ENCODE results near the gene TSPAN18.

The TSPAN18 gene

GRCh38 chr11:44708009-44708408 lies 18.8 kb upstream of the TSPAN18 start:
- peak overlapping the region; percentile 27 for H2BK12ac ChIP-seq (ENCODE audit: low read length)
- H3K4ac ChIP-seq (ENCODE audit: low read depth, low read length): no peak overlapping the region
- no peak overlapping the region for H2BK120ac ChIP-seq (ENCODE audit: insufficient read depth, low read length, poor library complexity)
- H3K36me3 ChIP-seq (ENCODE audit: control insufficient read depth in 1 of 2, insufficient read depth in 2 of 2, low read length in 2 of 2): no peaks in the 10 kb centered on the region
- no peak overlapping the region for H3K23ac ChIP-seq (ENCODE audit: low read length)
- H4K91ac ChIP-seq (ENCODE audit: low read depth, low read length): no peak overlapping the region
- H3K79me1 ChIP-seq (ENCODE audit: low read length): peaks cover 5% of the 10 kb centered on the region
- H3K4me3 ChIP-seq (ENCODE audit: low read depth, low read length): no peak overlapping the region
- H3K27ac ChIP-seq (ENCODE audit: low read depth, low read length): no peak overlapping the region
- no peak overlapping the region for H3K9ac ChIP-seq (ENCODE audit: low read length)
- H4K12ac ChIP-seq (ENCODE audit: low read depth, low read length): no peak overlapping the region
- WGBS (ENCODE audit: extremely low coverage, insufficient coverage, insufficient read length): no CpG with 5 or more reads among the region's 10 CpGs
- no peak overlapping the region for H2AK5ac ChIP-seq (ENCODE audit: low read length)
- H3K9me3 ChIP-seq (ENCODE audit: insufficient read depth, low read depth, low read length): peaks cover 2% of the 10 kb centered on the region
- no peak overlapping the region for H2AFZ ChIP-seq (ENCODE audit: insufficient read depth, low read length, poor library complexity)
- H3K14ac ChIP-seq (ENCODE audit: low read length): no peak overlapping the region
- H3K4me1 ChIP-seq (ENCODE audit: control insufficient read depth in 1 of 2, insufficient read depth in 2 of 2, low read length in 2 of 2): peaks cover 15 to 28% of the 10 kb centered on the region in 2 experiments
- H3K18ac ChIP-seq (ENCODE audit: low read length): no peak overlapping the region
- H3K27me3 ChIP-seq (ENCODE audit: insufficient read depth, low read length): no peaks in the 10 kb centered on the region
- H2BK5ac ChIP-seq (ENCODE audit: low read depth, low read length, poor library complexity): no peak overlapping the region
- no peak overlapping the region for H4K8ac ChIP-seq (ENCODE audit: low read depth, low read length)
- H3K4me2 ChIP-seq (ENCODE audit: low read length): no peak overlapping the region
- H3K79me2 ChIP-seq (ENCODE audit: control insufficient read depth, insufficient read depth, low read length, poor library complexity): no peaks in the 10 kb centered on the region
- DNase-seq: no peak

DNA sequence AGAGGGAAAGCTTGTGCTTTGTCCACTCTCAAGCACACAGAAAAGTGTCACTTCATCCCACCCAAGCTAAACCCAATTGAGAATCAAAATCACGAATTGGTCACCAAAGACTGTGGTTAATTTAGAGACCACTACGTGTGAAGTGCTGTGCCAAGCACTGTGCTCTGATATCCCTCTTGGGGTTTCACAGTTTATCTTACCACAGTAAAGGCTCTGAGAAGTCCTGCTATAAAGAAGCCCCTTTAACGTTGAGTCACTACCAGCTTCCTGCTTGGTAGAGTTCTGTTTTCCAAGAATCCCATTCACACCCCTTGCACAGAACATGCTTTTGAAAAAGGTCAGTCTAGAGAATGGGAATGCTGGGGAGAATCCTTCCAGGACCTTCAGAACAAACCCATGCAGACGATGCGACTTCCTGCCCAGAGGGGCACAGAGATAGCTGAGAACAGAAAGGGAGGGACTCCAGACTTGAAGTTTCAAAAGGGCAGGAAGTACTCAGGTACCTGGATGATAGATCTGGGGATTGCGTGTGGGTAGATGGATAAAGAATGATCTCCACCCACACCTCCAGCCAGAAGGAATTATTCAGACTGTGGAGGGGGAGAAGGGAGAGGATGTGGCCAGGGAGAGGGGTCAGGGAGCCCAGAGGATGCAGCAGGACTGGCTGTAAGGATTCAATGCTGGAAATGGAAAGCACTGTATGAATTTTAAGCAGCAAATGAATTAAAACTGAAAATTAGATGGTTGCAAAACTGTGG lies 18.1 kb upstream of the TSPAN18 start:
- H3K36me3 ChIP-seq (ENCODE audit: control insufficient read depth in 1 of 2, insufficient read depth in 2 of 2, low read length in 2 of 2): no peaks in the 10 kb centered on the region
- no peak overlapping the region for H3K4me2 ChIP-seq (ENCODE audit: low read length)
- H3K4me3 ChIP-seq (ENCODE audit: low read depth, low read length): no peak overlapping the region
- H2BK5ac ChIP-seq (ENCODE audit: low read depth, low read length, poor library complexity): no peak overlapping the region
- H3K18ac ChIP-seq (ENCODE audit: low read length): no peak overlapping the region
- no peaks in the 10 kb centered on the region for H3K27me3 ChIP-seq (ENCODE audit: insufficient read depth, low read length)
- no peak overlapping the region for H4K12ac ChIP-seq (ENCODE audit: low read depth, low read length)
- H3K27ac ChIP-seq (ENCODE audit: low read depth, low read length): no peak overlapping the region
- no peak overlapping the region for H2BK120ac ChIP-seq (ENCODE audit: insufficient read depth, low read length, poor library complexity)
- no peak overlapping the region for H3K23ac ChIP-seq (ENCODE audit: low read length)
- no peak for DNase-seq
- peaks cover 2% of the 10 kb centered on the region for H3K79me1 ChIP-seq (ENCODE audit: low read length)
- no peak overlapping the region for H3K14ac ChIP-seq (ENCODE audit: low read length)
- no peak overlapping the region for H2BK12ac ChIP-seq (ENCODE audit: low read length)
- WGBS (ENCODE audit: extremely low coverage, insufficient coverage, insufficient read length): no CpG with 5 or more reads among the region's 6 CpGs
- no peak overlapping the region for H2AK5ac ChIP-seq (ENCODE audit: low read length)
- H3K79me2 ChIP-seq (ENCODE audit: control insufficient read depth, insufficient read depth, low read length, poor library complexity): no peaks in the 10 kb centered on the region
- H4K8ac ChIP-seq (ENCODE audit: low read depth, low read length): no peak overlapping the region
- H2AFZ ChIP-seq (ENCODE audit: insufficient read depth, low read length, poor library complexity): no peak overlapping the region
- peaks cover 15 to 27% of the 10 kb centered on the region in 2 experiments for H3K4me1 ChIP-seq (ENCODE audit: control insufficient read depth in 1 of 2, insufficient read depth in 2 of 2, low read length in 2 of 2)
- no peak overlapping the region for H3K9ac ChIP-seq (ENCODE audit: low read length)
- H3K4ac ChIP-seq (ENCODE audit: low read depth, low read length): no peak overlapping the region
- H4K91ac ChIP-seq (ENCODE audit: low read depth, low read length): no peak overlapping the region
- H3K9me3 ChIP-seq (ENCODE audit: insufficient read depth, low read depth, low read length): peaks cover 2% of the 10 kb centered on the region

DNA sequence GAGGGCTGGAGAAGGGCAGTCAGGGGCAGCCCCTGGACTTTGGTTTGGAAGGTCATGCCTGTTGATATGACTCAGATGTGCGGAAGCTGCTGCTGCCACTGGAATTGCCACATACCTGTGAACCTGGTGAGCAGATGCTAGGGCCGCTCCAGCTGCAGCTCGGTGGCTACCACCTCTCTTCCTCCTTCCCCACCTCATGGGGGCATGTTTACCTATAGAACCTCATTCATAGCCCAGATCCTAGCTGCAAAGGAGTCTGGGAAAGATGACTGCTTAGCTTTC lies 17.5 kb upstream of the TSPAN18 start:
- no peak overlapping the region for H2BK5ac ChIP-seq (ENCODE audit: low read depth, low read length, poor library complexity)
- H4K12ac ChIP-seq (ENCODE audit: low read depth, low read length): no peak overlapping the region
- H2BK120ac ChIP-seq (ENCODE audit: insufficient read depth, low read length, poor library complexity): no peak overlapping the region
- H3K18ac ChIP-seq (ENCODE audit: low read length): no peak overlapping the region
- no peak overlapping the region for H3K27ac ChIP-seq (ENCODE audit: low read depth, low read length)
- no peak overlapping the region for H3K14ac ChIP-seq (ENCODE audit: low read length)
- no CpG with 5 or more reads among the region's 3 CpGs for WGBS (ENCODE audit: extremely low coverage, insufficient coverage, insufficient read length)
- no peak overlapping the region for H4K8ac ChIP-seq (ENCODE audit: low read depth, low read length)
- peaks cover 15 to 27% of the 10 kb centered on the region in 2 experiments for H3K4me1 ChIP-seq (ENCODE audit: control insufficient read depth in 1 of 2, insufficient read depth in 2 of 2, low read length in 2 of 2)
- H3K36me3 ChIP-seq (ENCODE audit: control insufficient read depth in 1 of 2, insufficient read depth in 2 of 2, low read length in 2 of 2): no peaks in the 10 kb centered on the region
- no peaks in the 10 kb centered on the region for H3K79me2 ChIP-seq (ENCODE audit: control insufficient read depth, insufficient read depth, low read length, poor library complexity)
- H3K9ac ChIP-seq (ENCODE audit: low read length): no peak overlapping the region
- no peak overlapping the region for H2AK5ac ChIP-seq (ENCODE audit: low read length)
- H2AFZ ChIP-seq (ENCODE audit: insufficient read depth, low read length, poor library complexity): no peak overlapping the region
- H3K4me3 ChIP-seq (ENCODE audit: low read depth, low read length): no peak overlapping the region
- H3K27me3 ChIP-seq (ENCODE audit: insufficient read depth, low read length): no peaks in the 10 kb centered on the region
- H2BK12ac ChIP-seq (ENCODE audit: low read length): no peak overlapping the region
- no peak overlapping the region for H4K91ac ChIP-seq (ENCODE audit: low read depth, low read length)
- H3K23ac ChIP-seq (ENCODE audit: low read length): no peak overlapping the region
- no peak overlapping the region for H3K4me2 ChIP-seq (ENCODE audit: low read length)
- no peak overlapping the region for H3K4ac ChIP-seq (ENCODE audit: low read depth, low read length)
- H3K9me3 ChIP-seq (ENCODE audit: insufficient read depth, low read depth, low read length): no peaks in the 10 kb centered on the region
- peak; percentile 8 to 32 for DNase-seq
- peaks cover 2% of the 10 kb centered on the region for H3K79me1 ChIP-seq (ENCODE audit: low read length)

DNA sequence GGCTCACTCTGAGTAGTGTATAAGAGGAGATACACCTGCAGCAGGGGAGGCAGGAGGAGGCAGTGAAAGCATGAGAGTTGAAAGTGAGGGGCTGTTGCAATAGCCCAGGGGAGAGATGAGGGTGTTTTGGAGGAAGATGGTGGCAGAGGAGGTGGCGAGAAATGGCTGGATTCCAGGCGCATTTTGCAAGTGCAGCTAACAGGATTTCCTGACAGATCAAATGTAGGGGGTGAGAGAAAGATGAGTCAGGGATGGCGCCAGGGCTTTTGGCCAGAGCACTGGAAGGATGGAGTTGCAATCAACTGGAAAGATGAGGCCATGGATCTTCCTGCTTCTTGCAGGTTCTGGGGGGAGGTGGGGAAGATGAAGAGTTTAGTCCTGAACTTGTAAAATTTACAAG lies 16.8 kb upstream of the TSPAN18 start:
- Histone ChIP-seq H3K36me3 (ENCODE audit: control insufficient read depth in 1 of 2, insufficient read depth in 2 of 2, low read length in 2 of 2) (no peaks in the 10 kb centered on the region), H3K27ac (ENCODE audit: low read depth, low read length) (no peak overlapping the region), H2BK5ac (ENCODE audit: low read depth, low read length, poor library complexity) (no peak overlapping the region), H3K9me3 (ENCODE audit: insufficient read depth, low read depth, low read length) (no peaks in the 10 kb centered on the region), H2AFZ (ENCODE audit: insufficient read depth, low read length, poor library complexity) (no peak overlapping the region), H3K4me3 (ENCODE audit: low read depth, low read length) (no peak overlapping the region), H3K14ac (ENCODE audit: low read length) (no peak overlapping the region), H4K8ac (ENCODE audit: low read depth, low read length) (no peak overlapping the region), H3K79me1 (ENCODE audit: low read length) (peaks cover 2% of the 10 kb centered on the region), H2BK12ac (ENCODE audit: low read length) (no peak overlapping the region), H3K27me3 (ENCODE audit: insufficient read depth, low read length) (no peaks in the 10 kb centered on the region), H3K4me1 (ENCODE audit: control insufficient read depth in 1 of 2, insufficient read depth in 2 of 2, low read length in 2 of 2) (peaks cover 15 to 27% of the 10 kb centered on the region in 2 experiments), H4K12ac (ENCODE audit: low read depth, low read length) (no peak overlapping the region), H3K9ac (ENCODE audit: low read length) (no peak overlapping the region), H3K23ac (ENCODE audit: low read length) (no peak overlapping the region), H3K18ac (ENCODE audit: low read length) (no peak overlapping the region), H2BK120ac (ENCODE audit: insufficient read depth, low read length, poor library complexity) (no peak overlapping the region), H4K91ac (ENCODE audit: low read depth, low read length) (no peak overlapping the region), H2AK5ac (ENCODE audit: low read length) (no peak overlapping the region), H3K79me2 (ENCODE audit: control insufficient read depth, insufficient read depth, low read length, poor library complexity) (no peaks in the 10 kb centered on the region), H3K4ac (ENCODE audit: low read depth, low read length) (no peak overlapping the region), H3K4me2 (ENCODE audit: low read length) (no peak overlapping the region)
- DNase-seq: no peak
- no CpG with 5 or more reads among the region's 3 CpGs for WGBS (ENCODE audit: extremely low coverage, insufficient coverage, insufficient read length)
